WTC11 (cell line): ENCODE data around the gene OVOL1. TPM values are rescaled to one million over a fixed set of nuclear protein-coding genes. Genes with fewer than 3 reads are reported as not detected.
"Not testable (repeated sequence)": the region's sequence is repeated elsewhere in the genome, so short reads cannot be mapped to it uniquely, and the experiment has no call there.

Experiments
- ATAC-seq: fragments of 200-7000 bp; cut with Tn5 transposase; 2 replicates; pipeline ENCODE4 v1.10.0; 2021; ENCODE audit warnings: mild to moderate bottlenecking, moderate library complexity
- CTCF ChIA-PET: fragments of 300-600 bp; sonication (Branson Sonifier 250); formaldehyde crosslinking; loops from one replicate; lab custom pipeline; 2021; ENCODE audit warnings: antibody characterized with exemption; lab: Charles Lee
- POLR2A ChIA-PET: fragments of 350-600 bp; sonication (Branson Sonifier 250); formaldehyde crosslinking; loops from one replicate; lab custom pipeline; 2021; ENCODE audit warnings: antibody characterized with exemption; lab: Charles Lee
- DNase-seq: peaks from one replicate; pipeline ENCODE4 v3.0.0; 2021; ENCODE audit warnings: low spot score
- H3K27ac Mint-ChIP-seq: 2 replicates; pipeline ENCODE4 v1.8.0; 2021; ENCODE audit warnings: mixed read lengths
- H3K27me3 Mint-ChIP-seq: 2 replicates; pipeline ENCODE4 v1.8.0; 2021; ENCODE audit warnings: low read depth, mild to moderate bottlenecking, moderate library complexity, mixed read lengths
- H3K36me3 Mint-ChIP-seq: 2 replicates; pipeline ENCODE4 v1.8.0; 2021; ENCODE audit warnings: mixed read lengths
- H3K4me1 Mint-ChIP-seq: 2 replicates; pipeline ENCODE4 v1.8.0; 2022; ENCODE audit warnings: mixed read lengths
- H3K4me3 Mint-ChIP-seq: 2 replicates; pipeline ENCODE4 v1.8.0; 2021; ENCODE audit warnings: mild to moderate bottlenecking, moderate library complexity, mixed read lengths
- H3K9me3 Mint-ChIP-seq: 2 replicates; pipeline ENCODE4 v1.8.0; 2021; ENCODE audit warnings: mixed read lengths
- CBFB ChIP-seq: sonication (generic); formaldehyde crosslinking; IDR thresholded peaks from 2 replicates; pipeline ENCODE4 v1.8.1; 2022; ENCODE audit warnings: mild to moderate bottlenecking, low read depth, missing genetic modification reagents
- ESRRA ChIP-seq: sonication (generic); formaldehyde crosslinking; IDR thresholded peaks from 2 replicates; pipeline ENCODE4 v1.8.1; 2022; ENCODE audit warnings: mild to moderate bottlenecking, missing genetic modification reagents, borderline replicate concordance
- JAZF1 ChIP-seq: fragments of 250-450 bp; sonication (Bioruptor Pico); IDR thresholded peaks from 2 replicates; pipeline ENCODE4 v1.9.0; 2021; ENCODE audit warnings: moderate library complexity, mild to moderate bottlenecking, inconsistent platforms
- MXD4 ChIP-seq: fragments of 250-450 bp; sonication (Bioruptor Pico); IDR thresholded peaks from 2 replicates; pipeline ENCODE4 v1.8.0; 2021; ENCODE audit warnings: mild to moderate bottlenecking, moderate library complexity, borderline replicate concordance
- RELA ChIP-seq: sonication (generic); formaldehyde crosslinking; IDR thresholded peaks from 2 replicates; pipeline ENCODE4 v1.8.1; 2022; ENCODE audit warnings: missing genetic modification reagents, mild to moderate bottlenecking, borderline replicate concordance
- ZNF138 ChIP-seq: sonication (generic); formaldehyde crosslinking; conservative IDR thresholded peaks from 2 replicates; pipeline ENCODE4 v1.8.1; 2022; ENCODE audit warnings: mild to moderate bottlenecking, moderate library complexity, missing genetic modification reagents
- total RNA-seq: library from RNA; stranded (reverse); gene quantifications from 3 replicates; pipeline ENCODE4 v1.2.3, GENCODE V29; 2021
- TF ChIP-seq, protein P1 (sequence below): fragments of 200-600 bp; IDR thresholded peaks from 2 replicates; pipeline ENCODE4 v1.8.0; 2022; ENCODE audit warnings: antibody characterized with exemption
- TF ChIP-seq, protein P2 (sequence below): sonication (generic); formaldehyde crosslinking; IDR thresholded peaks from 2 replicates; pipeline ENCODE4 v1.8.1; 2023; ENCODE audit warnings: mild to moderate bottlenecking, missing genetic modification reagents
- TF ChIP-seq, protein P3 (sequence below): fragments of 250-450 bp; sonication (Bioruptor Pico); IDR thresholded peaks from 2 replicates; pipeline ENCODE4 v1.8.0; 2021; ENCODE audit warnings: mild to moderate bottlenecking
- TF ChIP-seq, protein P4 (sequence below): sonication (generic); formaldehyde crosslinking; IDR thresholded peaks from 2 replicates; pipeline ENCODE4 v1.8.0; 2022; ENCODE audit warnings: missing genetic modification reagents
- TF ChIP-seq, protein P5 (sequence below): fragments of 250-450 bp; sonication (Bioruptor Pico); IDR thresholded peaks from 2 replicates; pipeline ENCODE4 v1.9.0; 2021; ENCODE audit warnings: moderate library complexity, mild to moderate bottlenecking, inconsistent platforms, borderline replicate concordance
- TF ChIP-seq, protein P6 (sequence below): sonication (generic); formaldehyde crosslinking; IDR thresholded peaks from 2 replicates; pipeline ENCODE4 v1.8.1; 2022; ENCODE audit warnings: low read depth, mild to moderate bottlenecking, moderate library complexity, missing genetic modification reagents, borderline replicate concordance

Gene OVOL1
- total RNA-seq, 1 experiment from 2014 or later, result 6.8 TPM

DNA sequence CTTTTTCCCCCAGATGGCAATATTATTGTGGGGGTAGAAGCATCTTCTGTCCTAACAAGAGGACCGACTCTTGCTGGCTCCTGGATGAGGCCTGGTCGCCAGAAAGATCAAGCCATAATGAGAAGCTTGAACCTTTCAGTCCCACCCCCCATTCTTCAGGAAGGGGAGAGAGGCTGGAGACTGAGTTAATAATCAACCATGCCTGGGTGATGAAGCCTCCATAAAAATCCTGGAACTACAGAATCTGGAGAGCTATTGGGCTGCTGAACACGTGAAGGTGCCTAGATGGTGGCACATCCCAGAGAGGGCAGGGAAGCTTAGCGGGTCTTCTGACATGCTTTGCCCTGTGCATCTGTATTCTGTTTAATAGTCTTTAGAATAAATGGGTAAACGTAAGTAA is 22.4 kb upstream of the OVOL1 start (continued):
- TF ChIP-seq, protein P1, sequence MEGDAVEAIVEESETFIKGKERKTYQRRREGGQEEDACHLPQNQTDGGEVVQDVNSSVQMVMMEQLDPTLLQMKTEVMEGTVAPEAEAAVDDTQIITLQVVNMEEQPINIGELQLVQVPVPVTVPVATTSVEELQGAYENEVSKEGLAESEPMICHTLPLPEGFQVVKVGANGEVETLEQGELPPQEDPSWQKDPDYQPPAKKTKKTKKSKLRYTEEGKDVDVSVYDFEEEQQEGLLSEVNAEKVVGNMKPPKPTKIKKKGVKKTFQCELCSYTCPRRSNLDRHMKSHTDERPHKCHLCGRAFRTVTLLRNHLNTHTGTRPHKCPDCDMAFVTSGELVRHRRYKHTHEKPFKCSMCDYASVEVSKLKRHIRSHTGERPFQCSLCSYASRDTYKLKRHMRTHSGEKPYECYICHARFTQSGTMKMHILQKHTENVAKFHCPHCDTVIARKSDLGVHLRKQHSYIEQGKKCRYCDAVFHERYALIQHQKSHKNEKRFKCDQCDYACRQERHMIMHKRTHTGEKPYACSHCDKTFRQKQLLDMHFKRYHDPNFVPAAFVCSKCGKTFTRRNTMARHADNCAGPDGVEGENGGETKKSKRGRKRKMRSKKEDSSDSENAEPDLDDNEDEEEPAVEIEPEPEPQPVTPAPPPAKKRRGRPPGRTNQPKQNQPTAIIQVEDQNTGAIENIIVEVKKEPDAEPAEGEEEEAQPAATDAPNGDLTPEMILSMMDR, result no peak
- TF ChIP-seq, protein P2, sequence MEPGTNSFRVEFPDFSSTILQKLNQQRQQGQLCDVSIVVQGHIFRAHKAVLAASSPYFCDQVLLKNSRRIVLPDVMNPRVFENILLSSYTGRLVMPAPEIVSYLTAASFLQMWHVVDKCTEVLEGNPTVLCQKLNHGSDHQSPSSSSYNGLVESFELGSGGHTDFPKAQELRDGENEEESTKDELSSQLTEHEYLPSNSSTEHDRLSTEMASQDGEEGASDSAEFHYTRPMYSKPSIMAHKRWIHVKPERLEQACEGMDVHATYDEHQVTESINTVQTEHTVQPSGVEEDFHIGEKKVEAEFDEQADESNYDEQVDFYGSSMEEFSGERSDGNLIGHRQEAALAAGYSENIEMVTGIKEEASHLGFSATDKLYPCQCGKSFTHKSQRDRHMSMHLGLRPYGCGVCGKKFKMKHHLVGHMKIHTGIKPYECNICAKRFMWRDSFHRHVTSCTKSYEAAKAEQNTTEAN (CRISPR knock-in tag), result no peak
- TF ChIP-seq, protein P3, sequence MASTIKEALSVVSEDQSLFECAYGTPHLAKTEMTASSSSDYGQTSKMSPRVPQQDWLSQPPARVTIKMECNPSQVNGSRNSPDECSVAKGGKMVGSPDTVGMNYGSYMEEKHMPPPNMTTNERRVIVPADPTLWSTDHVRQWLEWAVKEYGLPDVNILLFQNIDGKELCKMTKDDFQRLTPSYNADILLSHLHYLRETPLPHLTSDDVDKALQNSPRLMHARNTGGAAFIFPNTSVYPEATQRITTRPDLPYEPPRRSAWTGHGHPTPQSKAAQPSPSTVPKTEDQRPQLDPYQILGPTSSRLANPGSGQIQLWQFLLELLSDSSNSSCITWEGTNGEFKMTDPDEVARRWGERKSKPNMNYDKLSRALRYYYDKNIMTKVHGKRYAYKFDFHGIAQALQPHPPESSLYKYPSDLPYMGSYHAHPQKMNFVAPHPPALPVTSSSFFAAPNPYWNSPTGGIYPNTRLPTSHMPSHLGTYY (CRISPR knock-in tag), result no peak
- TF ChIP-seq, protein P4, sequence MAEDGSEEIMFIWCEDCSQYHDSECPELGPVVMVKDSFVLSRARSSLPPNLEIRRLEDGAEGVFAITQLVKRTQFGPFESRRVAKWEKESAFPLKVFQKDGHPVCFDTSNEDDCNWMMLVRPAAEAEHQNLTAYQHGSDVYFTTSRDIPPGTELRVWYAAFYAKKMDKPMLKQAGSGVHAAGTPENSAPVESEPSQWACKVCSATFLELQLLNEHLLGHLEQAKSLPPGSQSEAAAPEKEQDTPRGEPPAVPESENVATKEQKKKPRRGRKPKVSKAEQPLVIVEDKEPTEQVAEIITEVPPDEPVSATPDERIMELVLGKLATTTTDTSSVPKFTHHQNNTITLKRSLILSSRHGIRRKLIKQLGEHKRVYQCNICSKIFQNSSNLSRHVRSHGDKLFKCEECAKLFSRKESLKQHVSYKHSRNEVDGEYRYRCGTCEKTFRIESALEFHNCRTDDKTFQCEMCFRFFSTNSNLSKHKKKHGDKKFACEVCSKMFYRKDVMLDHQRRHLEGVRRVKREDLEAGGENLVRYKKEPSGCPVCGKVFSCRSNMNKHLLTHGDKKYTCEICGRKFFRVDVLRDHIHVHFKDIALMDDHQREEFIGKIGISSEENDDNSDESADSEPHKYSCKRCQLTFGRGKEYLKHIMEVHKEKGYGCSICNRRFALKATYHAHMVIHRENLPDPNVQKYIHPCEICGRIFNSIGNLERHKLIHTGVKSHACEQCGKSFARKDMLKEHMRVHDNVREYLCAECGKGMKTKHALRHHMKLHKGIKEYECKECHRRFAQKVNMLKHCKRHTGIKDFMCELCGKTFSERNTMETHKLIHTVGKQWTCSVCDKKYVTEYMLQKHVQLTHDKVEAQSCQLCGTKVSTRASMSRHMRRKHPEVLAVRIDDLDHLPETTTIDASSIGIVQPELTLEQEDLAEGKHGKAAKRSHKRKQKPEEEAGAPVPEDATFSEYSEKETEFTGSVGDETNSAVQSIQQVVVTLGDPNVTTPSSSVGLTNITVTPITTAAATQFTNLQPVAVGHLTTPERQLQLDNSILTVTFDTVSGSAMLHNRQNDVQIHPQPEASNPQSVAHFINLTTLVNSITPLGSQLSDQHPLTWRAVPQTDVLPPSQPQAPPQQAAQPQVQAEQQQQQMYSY (CRISPR knock-in tag), result no peak
- TF ChIP-seq MXD4 (CRISPR knock-in tag) (no peak), JAZF1 (CRISPR knock-in tag) (no peak)
- TF ChIP-seq, protein P5, sequence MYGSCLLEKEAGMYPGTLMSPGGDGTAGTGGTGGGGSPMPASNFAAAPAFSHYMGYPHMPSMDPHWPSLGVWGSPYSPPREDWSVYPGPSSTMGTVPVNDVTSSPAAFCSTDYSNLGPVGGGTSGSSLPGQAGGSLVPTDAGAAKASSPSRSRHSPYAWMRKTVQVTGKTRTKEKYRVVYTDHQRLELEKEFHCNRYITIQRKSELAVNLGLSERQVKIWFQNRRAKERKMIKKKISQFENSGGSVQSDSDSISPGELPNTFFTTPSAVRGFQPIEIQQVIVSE, result no peak

DNA sequence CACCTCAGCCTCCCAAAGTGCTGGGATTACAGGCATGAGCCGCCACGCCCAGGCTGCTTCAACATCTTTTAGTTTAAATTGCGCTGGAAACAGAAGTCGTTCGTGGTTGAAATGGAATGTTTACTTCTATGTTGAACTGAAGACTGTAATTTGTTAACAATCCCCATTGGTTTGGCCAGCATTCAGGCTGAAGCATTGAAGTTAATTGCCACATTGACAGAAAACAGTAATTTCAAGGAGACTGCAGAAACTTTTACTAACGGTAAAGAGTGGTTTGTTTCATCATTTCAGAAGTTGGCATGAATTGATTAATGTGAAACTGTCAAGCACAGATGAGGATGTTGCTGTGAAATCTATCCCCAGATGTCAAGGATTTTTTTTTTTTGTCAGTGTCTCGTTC is 20.3 kb upstream of the OVOL1 start:
- DNase-seq (no peak), ATAC-seq (no peak)
- POLR2A ChIA-PET, result no interaction called here

DNA sequence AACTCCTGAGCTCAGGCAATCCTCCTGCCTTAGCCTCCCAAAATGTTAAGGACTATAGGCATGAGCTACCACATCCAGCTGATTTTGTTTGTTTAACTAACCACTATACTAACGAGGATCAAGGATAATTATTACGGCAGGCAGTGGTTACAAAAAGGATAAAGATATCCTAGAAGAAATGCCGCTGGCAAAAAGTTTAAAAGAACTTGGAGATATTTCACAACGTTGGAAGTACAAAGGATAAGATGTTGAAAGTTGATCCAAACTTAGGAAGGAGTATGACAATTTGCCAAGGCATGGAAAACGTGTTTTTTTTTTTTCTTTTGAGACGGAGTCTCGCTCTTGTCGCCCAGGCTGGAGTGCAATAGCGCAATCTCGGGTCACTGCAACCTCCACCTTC is 19.5 kb upstream of the OVOL1 start:
- no peaks in the 10 kb centered on the region for H3K36me3 Mint-ChIP-seq
- DNase-seq (no peak), ATAC-seq (no peak)
- POLR2A ChIA-PET, result no interaction called here
- CTCF ChIA-PET, result interaction anchor here (1.6 kb wide), 1 partner anchor 13 kb away, joined by 7 read pairs; no protein-coding TSS in a partner anchor
- H3K4me3 Mint-ChIP-seq, result no peak overlapping the region
- no peak overlapping the region for H3K27ac Mint-ChIP-seq
- no peak for TF ChIP-seq RELA (CRISPR knock-in tag)
- H3K27me3 Mint-ChIP-seq, result peaks cover 9% of the 10 kb centered on the region; the same call in 1 of the 2 replicates
- H3K9me3 Mint-ChIP-seq, result peaks cover 14% of the 10 kb centered on the region; the same call in 1 of the 2 replicates
- no peaks in the 10 kb centered on the region for H3K4me1 Mint-ChIP-seq

More for the DNA sequence above, 20.3 kb upstream of the OVOL1 start:
- Mint-ChIP-seq H3K9me3 (peaks cover 21% of the 10 kb centered on the region; the same call in 1 of the 2 replicates), H3K4me1 (no peaks in the 10 kb centered on the region), H3K27ac (no peak overlapping the region), H3K4me3 (no peak overlapping the region), H3K36me3 (no peaks in the 10 kb centered on the region), H3K27me3 (peaks cover 14% of the 10 kb centered on the region; the same call in 1 of the 2 replicates)
- TF ChIP-seq, protein P6, sequence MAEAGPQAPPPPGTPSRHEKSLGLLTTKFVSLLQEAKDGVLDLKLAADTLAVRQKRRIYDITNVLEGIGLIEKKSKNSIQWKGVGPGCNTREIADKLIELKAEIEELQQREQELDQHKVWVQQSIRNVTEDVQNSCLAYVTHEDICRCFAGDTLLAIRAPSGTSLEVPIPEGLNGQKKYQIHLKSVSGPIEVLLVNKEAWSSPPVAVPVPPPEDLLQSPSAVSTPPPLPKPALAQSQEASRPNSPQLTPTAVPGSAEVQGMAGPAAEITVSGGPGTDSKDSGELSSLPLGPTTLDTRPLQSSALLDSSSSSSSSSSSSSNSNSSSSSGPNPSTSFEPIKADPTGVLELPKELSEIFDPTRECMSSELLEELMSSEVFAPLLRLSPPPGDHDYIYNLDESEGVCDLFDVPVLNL (CRISPR knock-in tag), result no peak
- no peak for TF ChIP-seq ZNF138
- no peak for TF ChIP-seq CBFB (CRISPR knock-in tag)
- no peak for TF ChIP-seq ESRRA (CRISPR knock-in tag)
- CTCF ChIA-PET, result interaction anchor here (0.6 kb wide), 1 partner anchor 51 kb away, joined by 4 read pairs; no protein-coding TSS in a partner anchor

DNA sequence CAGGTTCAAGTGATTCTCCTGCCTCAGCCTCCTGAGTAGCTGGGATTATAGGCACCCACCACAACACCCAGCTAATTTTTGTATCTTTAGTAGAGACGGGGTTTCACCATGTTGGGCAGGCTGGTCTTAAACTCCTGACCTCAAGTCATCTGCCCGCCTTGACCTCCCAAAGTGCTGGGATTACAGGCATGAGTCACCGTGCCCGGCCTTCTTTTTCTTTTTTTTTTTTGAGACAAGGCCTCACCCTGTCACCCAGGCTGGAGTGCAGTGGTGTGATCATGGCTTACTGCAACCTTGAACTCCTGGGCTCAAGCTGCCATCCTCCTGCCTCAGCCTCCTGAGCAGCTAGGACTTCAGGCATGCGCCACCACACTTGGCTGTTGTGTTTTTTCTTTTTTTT is 19.1 kb upstream of the OVOL1 start:
- POLR2A ChIA-PET, result not testable (repeated sequence)
- peaks cover 14% of the 10 kb centered on the region; the same call in 1 of the 2 replicates for H3K9me3 Mint-ChIP-seq

More for the DNA sequence above, 19.1 kb upstream of the OVOL1 start:
- CTCF ChIA-PET, result interaction anchor here (1.6 kb wide), 1 partner anchor 12 kb away, joined by 7 read pairs; no protein-coding TSS in a partner anchor
- ATAC-seq, H3K27me3 Mint-ChIP-seq, H3K27ac Mint-ChIP-seq, H3K36me3 Mint-ChIP-seq, DNase-seq, H3K4me1 Mint-ChIP-seq, H3K4me3 Mint-ChIP-seq: not testable (repeated sequence)
